Heart left ventricle (tissue), 13 donors: ENCODE data around the gene TOM1.

Experiments
- CTCF ChIP-seq, 12 donors: fragments of 200-600 bp; sonication (generic) in 4 of 12; IDR thresholded peaks; one replicate each; pipeline versions ENCODE4 v1.5.0 to v1.8.0; 2018 to 2022; ENCODE audit warnings: antibody characterized with exemption in 12 of 12, mild to moderate bottlenecking in 5 of 12
- POLR2A ChIP-seq, 2 donors: fragments of 450-650 bp; IDR thresholded peaks; one replicate each; pipeline ENCODE4 v1.6.1; 2017; ENCODE audit warnings: antibody characterized with exemption in 2 of 2, mild to moderate bottlenecking in 2 of 2, moderate library complexity in 2 of 2
- donor health status: ischemic (EF 13 %, LVEDD 7.1; RV severe dilation, severe dysfunction).
- donor health status: DM: no; HTN: yes; CAD: no.
- donor health status: DM: no; HTN: no; CAD: no.
- donor health status: ischemic (EF 25% LVEDD 6.9; RV normal size, moderate dysfunction).
- donor health status: ischemic (EF 25% LVEDD 5.7; RV mildly dilated, moderate dysfunction).
- donor health status: ischemic (EF 35%, LVEDD 5.7; RV mildly dilated, moderate dysfunction).
- donor health status: nonischemic (EF 11% LVEDD 7.7; RV severe dilation, severe dysfunction).
- donor health status: DM: yes; HTN: yes; CAD: no.
- donor health status: PGD.
- donor health status: ischemic (EF 29% LVEDD 5.4; RV normal size, mild dysfunction).
- donor health status: nonischemic (EF 23%, LVEDD 6.1; RV moderate dilation, normal function).

GRCh38 chr22:35299217-35299672, 449 bp upstream of the TOM1 start:
- TF ChIP-seq POLR2A (IDR thresholded peaks at IDR 0.05) (no peak), CTCF (IDR thresholded peaks at IDR 0.05) (peak in 2 of 12 donors; percentile 7)
